ENCODE results near the gene NUP43. TPM values are rescaled to one million over a fixed set of nuclear protein-coding genes. Genes with fewer than 3 reads are reported as not detected.

The NUP43 gene
- total and polyA plus RNA-seq, 2 of the 13 experiments (the other 11 are each of a cell fraction or from before 2014, with no cell fraction given): 38.9 to 85.1 TPM

DNA sequence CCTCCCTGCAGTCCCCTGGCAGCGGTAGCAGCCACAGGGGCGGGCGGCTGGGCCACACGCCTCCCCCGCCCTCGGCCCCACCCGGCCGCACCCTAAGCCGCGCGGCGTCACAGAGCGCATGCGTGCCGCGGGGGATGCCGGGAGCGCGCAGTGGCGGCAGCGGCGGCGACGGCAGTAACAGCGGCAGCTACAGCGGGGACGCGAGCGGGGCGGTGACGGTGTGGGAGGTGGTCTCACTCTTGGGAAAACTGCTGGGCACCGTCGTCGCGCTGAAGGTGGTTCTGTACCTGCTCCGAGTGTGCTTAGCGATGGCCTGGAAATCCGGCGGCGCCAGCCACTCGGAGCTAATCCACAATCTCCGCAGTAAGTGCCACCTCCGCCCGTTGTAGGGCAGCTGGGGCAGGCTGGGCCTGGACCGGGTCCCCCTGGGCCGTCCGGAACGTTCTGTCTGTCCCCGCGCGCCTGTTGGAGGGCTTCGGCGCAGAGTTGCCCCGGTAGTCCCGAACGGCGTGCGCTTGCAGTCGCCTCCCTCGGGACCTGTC, 3.3 kb upstream of the NUP43 start, which contains the start of gene PCMT1 (continued):
- TF ChIP-seq SATB2 (CRISPR knock-in tag; IDR thresholded peaks at IDR 0.05) (0 out of 2 replicates have a peak, but pooled peaks have one; percentile 60), ZNF749 (CRISPR knock-in tag; IDR thresholded peaks at IDR 0.05; ENCODE audit: borderline replicate concordance) (peak; percentile 55; the same call in 1 of the 2 replicates), NFRKB (IDR thresholded peaks at IDR 0.05) (no peak), RORA (CRISPR knock-in tag; IDR thresholded peaks at IDR 0.05) (no peak), ZNF773 (CRISPR knock-in tag; IDR thresholded peaks at IDR 0.05; ENCODE audit: borderline replicate concordance) (no peak), KLF16 (CRISPR knock-in tag; IDR thresholded peaks at IDR 0.05) (peak in 1 of 2 experiments; percentile 32; a peak in 1 of 4 replicates), HMG20A (CRISPR knock-in tag; IDR thresholded peaks at IDR 0.05; ENCODE audit: borderline replicate concordance) (no peak), ZNF772 (CRISPR knock-in tag; IDR thresholded peaks at IDR 0.05) (peak; percentile 72; the same call in 1 of the 2 replicates), FIP1L1 (IDR thresholded peaks at IDR 0.05; ENCODE audit: borderline replicate concordance, insufficient read depth, low read depth, low read length) (no peak), ZNF782 (CRISPR knock-in tag; IDR thresholded peaks at IDR 0.05; ENCODE audit: borderline replicate concordance) (no peak; the same call in 1 of the 2 replicates), SNRNP70 (IDR thresholded peaks at IDR 0.05; ENCODE audit: low read depth, low read length) (no peak), MBNL3 (CRISPR knock-in tag; conservative IDR thresholded peaks at IDR 0.05) (no peak), NFKB2 (CRISPR knock-in tag; IDR thresholded peaks at IDR 0.05; ENCODE audit: borderline replicate concordance) (peak; percentile 91), MEIS2 (CRISPR knock-in tag; IDR thresholded peaks at IDR 0.05) (peak; percentile 88), ZHX1 (CRISPR knock-in tag; IDR thresholded peaks at IDR 0.05; ENCODE audit: low read depth) (no peak; the same call in 1 of the 2 replicates), ZNF670 (CRISPR knock-in tag; IDR thresholded peaks at IDR 0.05; ENCODE audit: borderline replicate concordance) (no peak), ZNF256 (CRISPR knock-in tag; conservative IDR thresholded peaks at IDR 0.05) (no peak; the same call in 1 of the 2 replicates), FOXM1 (CRISPR knock-in tag; IDR thresholded peaks at IDR 0.05) (peak; percentile 57), ZNF331 (CRISPR knock-in tag; IDR thresholded peaks at IDR 0.05) (0 out of 2 replicates have a peak, but pooled peaks have one; percentile 23), TCF7L2 (IDR thresholded peaks at IDR 0.05; ENCODE audit: low read depth, low read length) (no peak), ZKSCAN8 (CRISPR knock-in tag; IDR thresholded peaks at IDR 0.05; ENCODE audit: borderline replicate concordance) (no peak), ZNF12 (CRISPR knock-in tag; IDR thresholded peaks at IDR 0.05) (no peak)
- TF ChIP-seq, protein P1, sequence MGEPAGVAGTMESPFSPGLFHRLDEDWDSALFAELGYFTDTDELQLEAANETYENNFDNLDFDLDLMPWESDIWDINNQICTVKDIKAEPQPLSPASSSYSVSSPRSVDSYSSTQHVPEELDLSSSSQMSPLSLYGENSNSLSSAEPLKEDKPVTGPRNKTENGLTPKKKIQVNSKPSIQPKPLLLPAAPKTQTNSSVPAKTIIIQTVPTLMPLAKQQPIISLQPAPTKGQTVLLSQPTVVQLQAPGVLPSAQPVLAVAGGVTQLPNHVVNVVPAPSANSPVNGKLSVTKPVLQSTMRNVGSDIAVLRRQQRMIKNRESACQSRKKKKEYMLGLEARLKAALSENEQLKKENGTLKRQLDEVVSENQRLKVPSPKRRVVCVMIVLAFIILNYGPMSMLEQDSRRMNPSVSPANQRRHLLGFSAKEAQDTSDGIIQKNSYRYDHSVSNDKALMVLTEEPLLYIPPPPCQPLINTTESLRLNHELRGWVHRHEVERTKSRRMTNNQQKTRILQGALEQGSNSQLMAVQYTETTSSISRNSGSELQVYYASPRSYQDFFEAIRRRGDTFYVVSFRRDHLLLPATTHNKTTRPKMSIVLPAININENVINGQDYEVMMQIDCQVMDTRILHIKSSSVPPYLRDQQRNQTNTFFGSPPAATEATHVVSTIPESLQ (CRISPR knock-in tag; conservative IDR thresholded peaks at IDR 0.05): peak; percentile 85; the same call in 1 of the 2 replicates
- TF ChIP-seq, protein P2, sequence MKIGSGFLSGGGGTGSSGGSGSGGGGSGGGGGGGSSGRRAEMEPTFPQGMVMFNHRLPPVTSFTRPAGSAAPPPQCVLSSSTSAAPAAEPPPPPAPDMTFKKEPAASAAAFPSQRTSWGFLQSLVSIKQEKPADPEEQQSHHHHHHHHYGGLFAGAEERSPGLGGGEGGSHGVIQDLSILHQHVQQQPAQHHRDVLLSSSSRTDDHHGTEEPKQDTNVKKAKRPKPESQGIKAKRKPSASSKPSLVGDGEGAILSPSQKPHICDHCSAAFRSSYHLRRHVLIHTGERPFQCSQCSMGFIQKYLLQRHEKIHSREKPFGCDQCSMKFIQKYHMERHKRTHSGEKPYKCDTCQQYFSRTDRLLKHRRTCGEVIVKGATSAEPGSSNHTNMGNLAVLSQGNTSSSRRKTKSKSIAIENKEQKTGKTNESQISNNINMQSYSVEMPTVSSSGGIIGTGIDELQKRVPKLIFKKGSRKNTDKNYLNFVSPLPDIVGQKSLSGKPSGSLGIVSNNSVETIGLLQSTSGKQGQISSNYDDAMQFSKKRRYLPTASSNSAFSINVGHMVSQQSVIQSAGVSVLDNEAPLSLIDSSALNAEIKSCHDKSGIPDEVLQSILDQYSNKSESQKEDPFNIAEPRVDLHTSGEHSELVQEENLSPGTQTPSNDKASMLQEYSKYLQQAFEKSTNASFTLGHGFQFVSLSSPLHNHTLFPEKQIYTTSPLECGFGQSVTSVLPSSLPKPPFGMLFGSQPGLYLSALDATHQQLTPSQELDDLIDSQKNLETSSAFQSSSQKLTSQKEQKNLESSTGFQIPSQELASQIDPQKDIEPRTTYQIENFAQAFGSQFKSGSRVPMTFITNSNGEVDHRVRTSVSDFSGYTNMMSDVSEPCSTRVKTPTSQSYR (CRISPR knock-in tag; IDR thresholded peaks at IDR 0.05; ENCODE audit: borderline replicate concordance): no peak

Data from HepG2 (cell line).